HG02588 (cell line): ENCODE results near the gene EXOC6B.

Experiments used
- ATAC-seq: cut with Tn5 transposase; IDR thresholded peaks from one replicate; pipeline ENCODE4 v1.9.1; 2021; ENCODE audit warnings: mild to moderate bottlenecking, moderate library complexity; ENCODE audit not compliant: unreplicated experiment

EXOC6B gene

DNA sequence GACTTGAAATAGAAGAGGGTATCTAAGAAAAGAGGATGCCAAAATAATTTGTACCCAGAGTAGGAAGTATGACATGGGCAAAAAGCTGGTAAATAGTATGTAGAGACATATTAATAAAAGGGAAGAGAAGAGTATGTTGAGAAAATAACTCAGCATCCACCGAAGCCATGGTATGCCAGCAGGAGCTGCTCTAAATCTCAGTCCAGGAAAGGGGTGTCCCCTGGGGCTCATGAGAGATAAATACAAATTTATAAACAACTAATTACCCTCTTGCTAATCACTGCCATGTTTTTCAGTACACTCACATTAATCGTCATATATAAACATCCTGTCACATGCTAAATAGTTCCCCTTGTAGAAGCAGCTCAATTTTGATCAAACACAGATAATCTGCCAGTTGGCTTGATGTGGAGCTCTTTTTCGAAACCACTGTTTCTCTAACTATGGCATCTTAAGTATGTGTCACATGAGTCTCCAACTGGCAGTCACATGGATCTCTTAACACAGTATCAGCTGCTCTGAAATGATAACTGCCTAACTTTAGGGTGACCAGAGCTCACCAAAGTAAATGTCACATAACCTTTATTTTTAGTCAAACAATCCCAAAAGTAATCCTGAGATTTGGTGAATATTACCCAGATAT lies 31.9 kb downstream of the EXOC6B start:
- ATAC-seq = no peak

DNA sequence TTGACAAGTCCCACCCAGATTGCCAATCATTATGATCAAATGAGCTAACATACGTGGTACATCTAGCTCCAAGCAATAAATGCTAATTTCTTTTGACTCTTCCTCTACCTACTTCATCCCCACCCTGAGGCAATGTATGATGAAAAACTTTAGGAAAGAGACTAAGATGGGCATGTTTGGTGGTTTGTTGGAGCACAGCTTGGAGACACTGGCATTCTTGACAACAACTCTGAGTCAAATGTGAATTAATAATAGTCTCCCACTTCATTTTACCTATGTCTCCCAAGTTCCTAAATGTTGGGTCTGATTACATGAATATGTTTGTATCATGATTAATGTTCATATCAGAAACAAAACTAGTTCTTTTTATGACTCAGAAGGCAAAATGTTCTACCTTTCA lies 36.6 kb downstream of the EXOC6B start:
- no peak for ATAC-seq

DNA sequence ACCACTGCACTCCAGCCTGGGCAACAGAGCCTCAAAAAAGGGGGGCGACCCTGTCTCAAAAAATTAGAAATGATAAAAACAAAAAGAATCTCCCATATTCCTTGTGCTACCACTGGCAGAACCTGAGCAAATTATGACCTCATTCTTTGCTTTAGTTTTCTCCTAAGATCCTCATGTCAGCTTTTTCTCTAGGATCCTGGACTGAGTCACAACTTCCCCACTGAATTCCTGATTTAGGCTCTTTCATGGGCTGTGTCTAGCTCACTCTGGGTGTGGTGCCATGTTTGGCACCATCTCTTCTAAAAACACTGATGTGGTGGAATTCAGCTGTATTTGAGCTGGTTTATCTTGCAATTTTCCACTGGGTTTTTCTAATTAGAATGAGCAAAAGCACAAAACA lies 37.1 kb downstream of the EXOC6B start:
- no peak for ATAC-seq

DNA sequence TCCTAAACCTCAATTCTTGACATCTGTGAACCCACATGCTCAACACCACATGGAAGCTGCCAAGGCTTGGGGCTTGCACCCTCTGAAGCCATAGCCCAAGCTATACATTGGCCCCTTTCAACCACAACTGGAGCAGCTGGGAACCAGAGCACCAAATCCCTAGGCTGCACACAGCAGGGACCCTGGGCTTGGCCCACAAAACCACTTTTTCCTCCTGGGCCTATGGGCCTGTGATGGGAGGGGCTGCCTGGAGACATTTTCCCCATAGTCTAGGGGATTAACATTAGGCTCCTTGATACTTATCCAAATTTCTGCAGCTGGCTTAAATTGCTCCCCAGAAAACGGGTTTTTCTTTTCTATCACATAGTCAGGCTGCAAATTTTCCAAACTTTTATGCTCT lies 40.3 kb downstream of the EXOC6B start:
- no peak for ATAC-seq

DNA sequence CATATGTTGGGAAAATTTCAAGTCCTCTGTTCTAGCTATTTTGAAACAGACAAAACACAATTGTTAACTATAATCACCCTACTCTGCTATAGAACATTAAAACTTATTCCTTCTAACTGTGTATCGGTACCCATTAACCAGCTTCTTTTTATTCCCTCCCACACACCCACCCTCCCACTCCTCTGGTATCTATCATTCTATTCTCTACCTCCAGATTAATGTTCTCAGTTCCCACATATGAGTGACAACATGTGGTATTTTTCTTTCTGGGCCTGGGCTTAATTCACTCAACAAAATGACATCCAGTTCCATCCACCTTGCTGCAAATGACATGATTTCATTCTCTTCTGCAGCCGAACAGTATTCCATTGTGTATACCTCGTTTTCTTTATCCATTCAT lies 43.3 kb downstream of the EXOC6B start:
- ATAC-seq = no peak

DNA sequence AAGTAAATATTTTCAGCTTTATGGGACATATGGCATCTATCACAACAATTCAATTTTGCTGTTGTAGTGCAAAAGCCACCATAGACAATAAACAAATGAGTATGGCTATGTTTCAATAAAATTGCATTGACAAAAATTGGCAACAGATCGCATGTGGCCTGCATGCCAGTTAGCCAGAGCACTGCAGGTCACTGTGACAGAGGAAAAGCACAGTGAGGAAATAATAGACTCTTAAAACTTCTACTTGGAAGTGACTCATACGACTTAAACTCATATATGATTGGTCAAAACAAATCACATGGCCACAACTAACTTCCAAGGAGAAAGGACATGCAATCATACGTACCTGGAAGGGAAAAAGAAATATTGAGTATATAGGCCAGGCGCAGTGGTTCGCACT lies 44.4 kb downstream of the EXOC6B start:
- ATAC-seq = no peak

DNA sequence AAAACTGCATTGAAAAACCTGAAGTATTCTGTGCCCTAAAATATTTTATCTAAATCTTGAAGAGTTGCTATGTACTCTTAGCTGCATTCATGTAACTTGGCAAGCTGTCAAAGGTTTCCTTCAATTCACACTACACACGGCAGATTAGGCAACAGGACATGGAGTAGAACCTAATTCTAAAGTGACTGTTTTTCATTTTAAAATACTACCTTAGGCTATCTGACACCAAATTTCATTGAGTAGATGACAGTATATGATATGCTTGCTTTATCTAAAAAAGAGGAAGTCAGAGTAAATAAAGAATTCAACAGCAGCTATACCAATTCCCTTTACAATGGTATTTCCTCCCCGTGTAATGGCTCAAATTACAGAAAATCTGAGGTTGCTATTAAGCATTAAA lies 45.4 kb downstream of the EXOC6B start:
- ATAC-seq = no peak

DNA sequence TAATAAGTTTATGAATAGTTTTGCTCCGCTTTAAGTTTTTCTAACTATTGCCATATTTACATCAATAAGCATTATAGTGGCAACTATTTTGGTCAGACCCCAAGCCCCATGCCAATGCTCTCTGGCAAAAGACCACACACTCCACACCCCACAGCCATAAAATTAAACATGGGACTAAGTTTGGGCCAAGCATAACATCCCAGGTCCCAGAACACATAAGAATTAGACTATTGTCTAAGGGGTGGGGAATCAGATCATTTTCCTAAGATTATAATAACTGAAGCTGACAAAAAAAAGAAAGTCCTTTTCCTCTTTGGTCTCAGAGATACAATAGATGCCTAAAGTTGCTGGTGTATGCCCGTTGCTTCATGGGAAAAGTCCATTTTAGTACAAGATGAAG lies 46.3 kb downstream of the EXOC6B start:
- no peak for ATAC-seq

DNA sequence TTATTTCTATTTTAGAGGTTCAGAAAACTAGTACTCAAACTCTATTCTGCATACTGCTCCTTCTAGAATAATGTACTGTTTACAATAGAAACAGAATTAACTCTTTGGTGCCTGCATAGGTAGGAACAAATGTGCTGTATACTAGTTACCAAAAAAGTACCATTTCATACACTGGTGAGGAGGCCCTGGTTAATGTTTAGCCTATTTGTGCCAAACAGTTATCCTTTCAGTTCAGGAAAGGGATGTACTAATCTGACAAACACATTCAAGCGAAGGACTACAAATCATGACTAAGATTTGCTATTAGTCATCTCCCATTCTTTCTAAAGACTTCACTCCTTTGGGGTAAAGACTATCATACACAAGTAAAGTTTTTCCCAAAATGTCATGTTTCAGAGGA lies 47.4 kb downstream of the EXOC6B start:
- no peak for ATAC-seq

DNA sequence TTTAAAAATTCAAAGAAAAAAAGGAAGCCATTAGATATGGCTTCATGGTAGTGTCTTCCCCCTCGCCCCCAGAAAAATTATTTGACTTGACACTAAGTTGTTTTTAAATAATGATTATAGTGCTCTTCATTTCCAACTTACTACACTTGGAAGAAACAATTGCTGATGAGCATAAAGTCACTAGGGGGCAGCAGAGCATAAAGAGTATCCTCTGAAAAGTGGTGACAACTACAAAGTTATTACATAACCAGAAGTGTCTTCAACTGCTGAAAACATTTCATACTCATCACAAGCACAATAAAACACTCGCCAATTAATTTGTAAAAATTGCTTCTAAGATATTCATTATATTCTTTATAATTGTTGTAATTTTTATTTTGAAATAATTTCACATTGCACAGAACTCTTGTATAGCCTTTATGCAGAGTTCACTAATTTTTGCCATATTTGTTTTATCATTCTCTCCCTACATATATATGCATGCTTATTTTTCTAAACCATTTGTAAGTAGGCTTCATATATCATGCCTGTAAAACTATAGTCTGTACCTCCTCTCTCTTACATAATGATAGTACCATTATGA lies 54.9 kb downstream of the EXOC6B start:
- peak; percentile 64 for ATAC-seq

DNA sequence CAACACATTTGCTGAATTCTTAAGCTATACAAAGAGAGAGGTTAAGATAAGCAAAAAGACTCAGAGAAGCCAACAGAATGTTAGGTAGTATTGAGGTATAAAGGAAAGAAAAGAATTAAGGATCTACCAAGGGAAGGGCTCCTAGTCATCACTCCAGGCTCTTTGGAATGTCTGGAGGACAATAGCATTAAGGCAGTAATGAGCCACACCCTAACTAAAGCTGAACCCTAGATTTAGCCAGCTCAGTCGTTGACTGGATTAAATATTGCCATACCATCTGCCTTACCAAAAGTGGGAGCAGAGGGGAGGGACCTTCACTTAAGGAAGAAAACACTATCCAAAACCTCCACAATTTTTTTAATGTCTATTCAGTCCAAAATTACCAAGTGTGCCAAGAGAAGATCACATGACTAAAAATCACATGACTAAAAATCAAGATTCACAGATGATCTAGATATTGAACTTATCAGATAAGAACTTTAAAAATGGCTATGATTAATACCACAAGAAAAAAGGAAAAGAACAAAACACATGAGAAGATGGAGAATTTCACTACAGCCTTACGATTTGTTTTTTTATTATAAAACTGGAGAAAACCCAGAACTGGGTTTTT lies 59.7 kb downstream of the EXOC6B start:
- ATAC-seq = no peak

DNA sequence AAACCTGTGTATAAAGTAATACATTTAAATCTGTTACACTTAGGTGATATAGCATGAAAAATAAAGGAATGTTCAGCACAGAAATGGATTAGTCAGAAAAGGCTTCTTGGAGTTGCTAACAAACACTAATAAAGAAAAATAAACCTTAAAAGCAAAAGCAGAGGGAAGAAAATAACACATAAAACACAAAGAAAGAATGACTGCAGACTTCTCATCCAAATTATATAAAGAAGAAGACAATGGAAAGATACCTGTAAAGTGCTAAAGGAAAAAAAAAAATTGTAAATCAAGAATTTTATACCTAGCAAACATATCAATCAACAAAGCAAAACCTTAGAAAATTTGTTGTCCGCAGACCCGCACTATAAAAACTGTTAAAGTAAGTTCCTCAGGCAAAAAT lies 63.6 kb downstream of the EXOC6B start:
- ATAC-seq = no peak

DNA sequence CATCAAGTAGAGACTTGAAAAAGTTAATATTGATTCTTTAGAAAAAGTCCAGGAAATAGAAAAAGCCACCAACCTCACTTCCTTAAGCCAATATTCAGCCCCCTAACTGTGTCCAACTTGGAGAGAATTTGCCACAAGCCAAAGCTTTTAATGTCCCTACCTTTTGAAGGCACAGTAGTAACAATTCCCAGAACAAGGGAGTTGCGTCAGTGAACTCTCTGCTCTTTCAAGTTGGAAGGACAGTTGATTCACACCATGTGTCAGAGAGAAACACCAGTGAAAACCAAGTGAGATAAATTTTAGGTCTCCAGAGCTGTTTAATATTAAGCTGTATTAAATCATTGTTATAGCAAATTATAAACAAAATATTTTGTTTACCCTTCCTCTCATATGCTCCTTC lies 66.1 kb downstream of the EXOC6B start:
- ATAC-seq = no peak

DNA sequence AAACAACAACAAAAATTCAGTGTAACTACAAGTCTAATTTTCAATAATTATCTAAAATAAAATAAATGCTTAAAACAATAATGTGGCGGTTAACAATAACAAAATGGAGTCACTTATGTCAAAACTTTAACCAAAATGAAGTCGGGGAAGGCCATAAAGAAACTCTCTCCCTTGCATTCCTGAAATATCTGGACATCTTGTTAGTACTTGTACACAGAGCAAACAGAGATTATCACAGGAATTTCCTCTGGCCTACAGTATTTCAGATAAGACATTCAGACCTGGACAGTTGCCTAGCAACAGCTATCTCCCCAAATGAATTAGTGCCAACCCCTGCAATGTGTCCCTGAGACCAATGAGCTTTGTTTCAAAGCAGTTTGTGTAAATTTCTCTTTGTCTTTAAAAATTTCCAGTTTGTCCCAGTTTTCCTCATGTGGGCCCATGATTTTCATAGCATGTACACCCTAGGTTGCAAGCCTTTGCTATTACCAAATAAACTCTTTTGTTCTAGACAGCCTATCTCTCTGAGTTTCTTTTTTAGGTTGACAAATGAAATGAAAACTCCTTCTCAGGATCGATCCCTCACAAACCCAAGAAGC lies 68.6 kb downstream of the EXOC6B start:
- no peak for ATAC-seq

DNA sequence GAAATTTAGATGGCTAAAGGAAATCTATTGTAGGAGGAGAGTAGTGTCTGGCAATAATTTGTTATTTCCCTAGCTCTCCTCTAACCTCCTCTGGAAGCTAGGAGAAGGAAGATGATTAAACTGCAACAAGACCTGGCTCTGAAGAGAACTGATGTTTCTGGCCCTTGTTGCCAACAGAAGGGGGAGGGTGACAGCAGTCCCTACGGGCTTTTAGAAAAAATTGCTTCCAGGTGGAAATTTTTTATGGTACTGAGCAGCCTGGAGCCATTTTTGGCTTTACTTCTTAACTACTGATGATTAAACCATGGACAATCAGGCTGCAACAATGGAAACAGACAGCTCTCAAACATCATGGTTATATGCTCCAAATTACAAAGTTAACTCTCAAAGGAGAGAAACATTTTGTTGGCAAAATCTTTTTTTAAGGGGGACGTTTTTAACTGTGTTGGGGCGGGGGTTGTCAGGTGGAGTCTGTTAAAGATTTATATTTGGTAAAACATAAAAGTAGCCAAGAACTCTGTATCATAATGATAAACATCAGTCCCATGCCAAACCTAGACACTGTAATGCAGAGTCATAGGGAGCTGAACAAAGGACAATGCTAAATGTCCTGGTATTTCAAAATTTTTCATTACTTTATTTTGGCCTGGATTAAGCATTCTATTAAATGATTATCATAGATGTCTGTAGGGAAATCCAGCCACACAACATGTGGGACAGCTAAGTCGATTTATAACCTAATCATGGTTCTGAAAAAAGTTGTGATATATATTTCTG lies 70.0 kb downstream of the EXOC6B start:
- ATAC-seq = no peak

DNA sequence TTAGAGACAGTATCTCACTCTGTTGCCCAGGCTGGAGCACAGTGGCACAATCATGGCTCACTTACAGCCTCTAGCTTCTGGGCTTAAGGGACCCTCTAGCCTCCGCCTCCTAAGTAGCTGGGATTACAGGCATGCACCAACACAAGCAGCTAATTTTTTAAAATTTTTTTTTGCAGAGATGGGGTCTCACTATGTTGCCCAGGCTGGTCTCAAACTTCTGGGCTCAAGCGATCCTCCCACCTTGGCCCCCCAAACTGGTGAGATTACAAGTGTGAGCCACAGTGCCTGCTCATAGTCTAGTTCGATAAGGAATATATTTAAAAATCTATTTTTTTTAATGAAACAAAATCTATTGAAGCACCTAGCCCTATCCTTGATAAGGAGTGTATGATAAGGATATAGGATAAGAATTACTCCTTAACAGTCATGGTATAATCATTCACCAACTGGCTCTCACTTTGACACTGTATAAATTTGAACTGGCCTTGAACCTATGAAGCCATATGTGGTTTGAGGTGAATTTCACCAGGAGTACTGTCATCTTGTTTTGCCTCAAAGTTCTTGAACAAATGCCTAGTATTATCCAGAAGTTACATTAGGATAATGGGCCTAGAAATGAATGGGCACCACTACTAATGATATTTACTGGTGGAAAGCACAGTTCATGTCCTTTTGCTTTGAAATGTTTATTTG lies 71.1 kb downstream of the EXOC6B start:
- ATAC-seq = no peak

DNA sequence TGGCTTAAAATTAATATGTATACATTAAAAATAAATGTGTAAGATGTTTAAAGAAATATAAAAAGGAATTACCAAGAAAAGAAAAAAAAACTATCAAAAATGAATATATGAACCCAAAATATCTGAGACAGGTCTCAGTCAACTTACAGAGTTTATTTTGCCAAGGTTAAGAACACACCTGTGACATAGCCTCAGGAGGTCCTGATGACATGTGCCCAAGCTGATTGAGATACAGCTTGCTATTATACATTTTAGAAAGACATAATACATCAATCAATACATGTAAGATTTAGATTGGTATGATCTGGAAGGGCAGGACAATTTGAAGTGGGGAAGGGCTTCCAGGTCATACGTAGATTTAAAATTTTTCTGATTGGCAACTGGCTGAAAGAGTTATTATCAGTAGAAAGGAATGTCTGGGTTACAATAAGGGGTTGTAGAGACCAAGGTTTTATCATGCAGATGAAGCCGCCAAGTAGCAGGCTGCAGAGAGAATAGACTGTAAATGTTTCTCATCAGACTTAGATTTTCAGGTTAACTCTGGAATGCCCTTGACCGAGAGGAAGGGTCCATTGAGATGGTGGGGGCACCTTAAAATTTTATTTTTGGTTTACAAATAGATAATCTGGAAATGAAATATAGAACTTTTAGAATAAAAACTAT lies 74.7 kb downstream of the EXOC6B start:
- no peak for ATAC-seq

DNA sequence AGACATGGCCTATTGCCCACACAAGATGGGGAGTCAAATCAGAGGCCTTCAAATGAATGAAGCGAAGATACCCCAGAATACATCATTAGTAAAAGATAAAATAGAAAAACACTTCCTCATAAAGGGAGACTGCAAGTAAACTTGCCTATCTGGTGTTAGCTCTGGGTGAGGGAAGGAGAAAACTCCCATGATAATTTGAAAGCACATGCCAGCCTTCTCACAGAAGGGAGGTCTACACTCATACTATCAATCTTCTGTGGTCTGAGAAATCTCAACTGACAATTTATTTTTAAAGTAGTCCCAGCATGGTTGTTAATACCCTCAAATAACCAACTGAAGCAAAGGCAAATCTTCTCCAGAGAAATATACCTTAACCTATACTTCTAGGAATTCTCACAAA lies 75.4 kb downstream of the EXOC6B start:
- no peak for ATAC-seq

DNA sequence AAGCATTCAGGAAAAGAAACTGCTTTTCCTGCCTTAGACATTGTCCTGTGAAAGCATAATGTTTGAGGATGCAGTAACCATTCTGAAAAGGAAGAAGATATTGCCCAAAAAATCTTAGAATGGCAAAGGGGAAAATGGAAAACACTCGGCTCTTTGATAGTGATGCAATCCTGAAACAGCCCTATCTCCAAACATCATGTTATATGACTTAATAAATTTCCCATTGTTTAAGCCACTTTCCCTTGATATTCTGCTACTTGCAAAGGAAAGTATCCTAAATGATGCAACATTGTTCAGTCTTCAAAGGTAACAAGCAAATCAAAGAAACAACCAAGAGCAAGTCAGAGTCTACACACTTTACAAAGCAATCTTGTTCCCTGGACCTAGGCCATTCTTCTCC lies 78.5 kb downstream of the EXOC6B start:
- ATAC-seq = no peak

DNA sequence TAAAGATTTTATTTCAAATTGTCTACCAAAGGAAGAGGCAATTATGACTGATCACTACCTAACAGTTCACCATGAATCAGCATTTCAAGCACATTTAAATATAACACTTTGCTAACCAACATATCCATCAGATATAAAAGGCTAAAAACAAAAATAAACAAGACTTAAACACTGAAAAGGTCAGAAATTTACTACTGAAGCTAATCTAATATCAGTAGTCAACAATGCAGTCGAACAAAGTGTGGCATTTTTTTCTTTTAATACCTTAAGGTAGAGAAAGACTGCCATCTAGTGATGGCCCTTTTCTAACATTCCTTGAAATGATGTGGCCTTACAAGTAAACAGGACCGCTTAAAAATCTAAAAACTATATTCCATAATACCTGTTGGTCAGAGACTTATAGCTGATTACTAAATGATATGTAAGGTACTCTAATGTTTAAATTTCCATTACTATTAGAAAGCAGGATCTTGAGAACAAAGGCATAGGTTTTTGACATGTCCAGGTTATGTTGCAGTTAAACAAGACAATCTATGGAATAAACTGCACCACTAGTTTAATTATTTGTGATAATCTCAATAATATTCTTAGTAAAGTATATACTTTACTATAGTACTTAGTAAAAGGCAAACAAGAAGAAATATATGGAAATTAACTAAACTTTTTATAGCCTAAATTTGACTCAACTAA lies 80.0 kb downstream of the EXOC6B start:
- ATAC-seq = no peak
